ENCODE data around the gene RANBP3.
"Not testable (repeated sequence)": the region's sequence is repeated elsewhere in the genome, so short reads cannot be mapped to it uniquely, and the experiment has no call there.

RANBP3 gene

DNA sequence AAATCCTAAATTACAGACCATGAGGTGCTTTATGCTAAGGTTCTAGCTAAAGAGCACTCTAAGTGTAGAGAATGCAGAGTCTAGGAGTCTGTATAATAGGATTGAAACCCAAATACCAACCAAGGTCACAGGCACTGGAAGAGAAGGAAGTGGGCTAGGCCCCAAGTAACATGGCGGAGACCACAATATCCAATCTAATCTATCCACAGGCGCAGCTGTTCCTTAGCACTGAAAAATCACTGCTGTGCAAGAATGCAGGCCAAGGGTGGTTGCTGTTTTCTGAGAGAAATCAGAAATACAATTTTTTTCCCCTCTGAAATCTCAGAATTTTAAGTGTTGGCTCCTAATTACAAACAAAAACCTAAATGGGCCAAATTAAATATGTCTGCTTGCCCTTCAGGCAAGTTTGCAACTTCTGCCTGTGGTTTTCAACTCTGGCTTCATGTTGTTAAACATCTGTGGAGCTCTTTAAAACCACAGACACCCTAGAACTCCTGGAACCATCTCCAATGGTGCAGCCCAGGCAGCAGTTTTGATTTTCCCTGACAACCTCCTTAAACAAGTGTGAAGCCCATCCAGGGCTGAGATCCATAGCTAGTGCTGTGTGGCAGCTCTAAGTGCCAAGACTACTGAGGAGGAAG, 6.1 kb downstream of the RANBP3 start:
- no peak for DNase-seq
- intact Hi-C loops (cut with DNase I) = no loop called here

DNA sequence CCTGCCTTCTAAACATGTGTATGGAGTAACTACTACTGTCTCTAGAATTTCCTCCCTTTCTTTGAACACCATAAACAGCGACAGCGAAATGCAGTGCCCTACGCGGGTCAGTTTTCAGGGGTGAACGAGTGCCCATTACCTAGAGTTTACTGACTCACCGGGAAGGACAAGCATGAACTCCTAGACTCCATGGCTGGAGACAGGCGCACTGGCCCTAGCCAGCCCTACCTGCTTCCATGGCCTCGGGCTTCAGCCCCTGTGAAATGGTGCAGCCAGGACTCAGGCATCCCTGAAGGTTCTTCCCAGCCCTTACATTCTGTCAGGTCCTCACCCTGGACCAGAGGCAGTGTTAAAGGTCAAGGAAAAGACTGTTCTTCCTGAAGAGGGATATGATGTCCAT, 8.5 kb downstream of the RANBP3 start:
- intact Hi-C loops (cut with DNase I) = no loop called here
- DNase-seq = no peak

DNA sequence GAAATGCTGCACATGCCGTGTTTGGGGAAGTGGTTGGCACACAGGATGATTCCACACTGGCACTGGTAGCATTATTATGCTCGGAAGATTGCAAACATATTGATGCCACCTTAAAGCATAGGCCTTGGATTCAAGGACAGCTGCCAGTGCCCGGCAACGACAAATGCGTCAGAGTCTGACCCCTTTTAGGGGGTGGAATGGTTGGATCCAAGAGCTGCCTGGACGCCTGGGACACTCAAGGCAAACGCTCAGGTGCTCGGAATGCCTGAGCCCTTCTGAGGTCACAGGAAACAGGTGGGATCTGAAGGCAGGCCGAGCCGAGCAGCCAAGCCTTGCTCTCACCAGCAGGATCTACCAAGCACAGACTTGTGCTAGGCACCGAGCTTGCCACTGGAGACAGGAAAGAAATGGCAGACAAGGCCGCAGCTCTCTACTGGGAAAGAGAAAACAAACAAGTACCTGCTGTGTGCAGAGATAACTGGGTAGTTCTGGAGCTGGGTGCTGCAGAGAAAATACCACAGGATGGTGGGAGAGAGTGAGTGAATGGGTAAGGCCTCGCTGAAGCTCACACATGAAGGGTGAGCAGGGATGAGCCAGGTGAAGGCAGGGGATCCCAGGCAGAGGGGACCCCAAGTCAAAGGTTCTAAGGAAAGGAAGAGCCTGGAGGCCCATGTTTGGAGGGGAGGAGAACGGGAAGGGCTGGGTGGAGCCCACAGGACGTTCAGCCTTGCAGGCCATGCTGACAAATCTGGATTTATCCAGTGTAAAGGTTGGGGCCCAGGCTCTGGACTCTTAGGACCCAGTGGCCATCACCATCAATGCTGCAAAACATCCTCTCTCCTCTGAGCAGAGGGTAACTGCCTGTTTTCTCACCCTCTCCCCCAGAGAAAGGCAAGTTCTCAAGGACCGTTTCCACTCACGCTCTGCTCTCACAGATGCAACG, 9.2 kb downstream of the RANBP3 start:
- intact Hi-C loops (cut with DNase I) = no loop called here

DNA sequence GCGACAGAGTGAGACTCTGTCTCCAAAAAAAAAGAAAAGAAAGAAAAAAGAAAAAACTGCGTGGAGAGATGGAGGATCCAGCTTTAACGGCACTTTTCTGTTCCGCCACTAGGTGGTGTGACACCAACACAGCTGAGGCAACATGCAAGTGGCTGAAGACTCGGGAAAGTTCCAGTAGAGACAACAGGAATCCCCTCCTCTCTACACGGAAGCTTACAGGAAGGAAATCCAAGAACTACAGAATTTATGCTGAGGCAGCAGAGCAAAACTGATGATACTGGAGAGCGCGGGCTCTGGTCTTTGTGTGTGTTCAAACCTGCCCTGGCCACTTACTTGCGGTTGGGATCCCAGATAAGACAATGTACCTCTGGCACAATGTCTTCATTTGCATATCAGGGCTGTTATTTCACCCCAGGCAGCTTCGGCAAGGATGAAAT, 9.9 kb downstream of the RANBP3 start:
- intact Hi-C loops (cut with DNase I) = no loop called here
- DNase-seq = peak in 40 of 42 donors; percentile 46 to 93 (median 78)

More for the DNA sequence above, 9.2 kb downstream of the RANBP3 start:
- DNase-seq = no peak

DNA sequence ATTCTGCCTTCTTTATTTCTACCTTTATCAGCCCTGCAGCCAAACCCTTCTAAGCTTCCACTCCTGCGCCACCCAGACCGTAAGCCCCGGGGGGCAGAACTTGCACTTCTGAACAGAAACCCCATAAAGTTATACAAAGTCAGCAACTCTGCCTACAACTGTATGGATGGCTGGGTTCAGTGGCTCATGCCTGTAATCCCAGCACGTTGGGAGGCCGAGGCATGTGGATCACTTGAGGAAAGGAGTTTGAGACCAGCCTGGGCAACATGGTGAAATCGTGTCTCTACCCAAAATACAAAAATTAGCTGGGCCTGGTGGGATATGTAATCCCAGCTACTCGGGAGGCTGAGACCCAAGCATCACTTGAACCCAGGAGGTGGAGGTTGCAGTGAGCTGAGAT, 10.4 kb downstream of the RANBP3 start:
- no peak for DNase-seq
- intact Hi-C loops (cut with DNase I) = no loop called here

DNA sequence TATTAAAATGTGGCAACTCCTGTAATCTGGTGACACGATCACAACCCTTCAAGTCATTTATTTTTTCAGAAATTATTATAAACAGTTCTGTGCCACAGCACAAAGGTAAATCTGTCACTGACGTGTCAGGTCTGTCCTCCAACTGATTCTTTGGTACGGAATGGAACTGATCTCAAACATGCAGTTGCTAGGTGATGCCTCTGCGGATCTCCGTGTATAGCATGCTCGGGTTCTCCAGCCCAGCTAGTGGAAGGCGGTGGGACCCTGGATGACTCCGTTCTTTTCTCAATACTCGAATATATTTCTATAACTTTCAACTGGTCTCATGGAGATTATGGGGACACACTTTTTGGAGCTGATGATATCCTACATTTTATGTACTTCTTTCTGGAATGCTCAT, 11.0 kb downstream of the RANBP3 start:
- peak in 1 of 42 donors; percentile 33 for DNase-seq
- intact Hi-C loops (cut with DNase I) = no loop called here

DNA sequence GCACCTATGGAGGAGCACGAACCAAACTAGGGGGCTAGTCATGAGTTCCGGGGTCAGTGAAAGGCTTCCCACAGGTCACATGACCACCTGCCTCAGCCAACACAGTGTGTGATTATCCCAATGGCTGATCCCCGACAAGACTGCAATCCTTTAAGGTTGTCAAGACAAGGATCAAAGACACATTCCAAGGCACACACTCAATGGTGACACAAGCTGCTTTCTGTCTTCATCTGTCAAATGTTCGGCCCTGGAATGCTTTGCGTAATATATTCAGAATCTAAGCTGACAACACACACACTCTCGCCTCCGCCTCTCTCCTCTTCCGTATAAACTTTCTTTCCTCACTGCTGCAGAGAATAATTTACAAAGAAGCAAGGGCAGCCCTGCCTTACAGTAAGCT, 11.7 kb downstream of the RANBP3 start:
- intact Hi-C loops (cut with DNase I) = no loop called here

DNA sequence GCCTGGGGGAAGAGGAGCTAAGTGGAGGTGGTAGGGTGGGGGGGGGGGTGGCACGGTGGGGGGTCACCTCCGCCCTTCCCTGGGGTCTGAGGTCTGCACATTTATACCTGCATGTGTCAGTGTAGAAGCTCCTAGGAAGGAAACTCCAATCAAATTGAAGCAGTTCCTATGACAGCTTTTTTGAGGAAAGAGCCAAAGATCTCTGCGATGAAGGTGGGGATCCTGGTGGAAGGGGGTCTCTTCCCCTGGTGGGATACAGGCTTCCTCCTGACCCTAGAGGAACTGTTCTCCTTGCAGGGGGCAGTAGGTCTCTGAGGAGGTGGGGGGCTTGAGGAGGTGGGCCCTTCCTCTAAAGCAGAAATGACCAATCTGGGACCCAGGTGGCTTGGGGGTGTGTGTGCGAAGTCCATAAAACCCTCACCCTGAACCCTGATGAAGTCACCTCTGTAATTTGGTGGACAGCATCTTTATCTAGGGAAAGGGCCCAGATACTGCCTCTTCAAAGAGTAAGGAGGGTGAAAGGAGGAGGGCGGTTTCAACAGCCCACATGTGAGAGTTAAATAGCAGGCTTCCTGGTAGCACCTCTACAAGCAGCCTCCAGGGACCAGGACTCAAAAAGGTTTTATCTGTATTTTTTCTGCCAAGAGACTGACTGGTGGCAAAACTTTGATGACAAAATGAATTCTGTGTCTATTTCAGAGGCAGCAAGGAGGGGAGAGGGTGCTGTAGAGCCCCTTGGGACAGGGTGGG, 12.9 kb downstream of the RANBP3 start:
- intact Hi-C loops (cut with DNase I) = no loop called here
- DNase-seq = no peak

More for the DNA sequence above, 11.7 kb downstream of the RANBP3 start:
- DNase-seq = peak in 10 of 42 donors; percentile 25 to 72 (median 44)

DNA sequence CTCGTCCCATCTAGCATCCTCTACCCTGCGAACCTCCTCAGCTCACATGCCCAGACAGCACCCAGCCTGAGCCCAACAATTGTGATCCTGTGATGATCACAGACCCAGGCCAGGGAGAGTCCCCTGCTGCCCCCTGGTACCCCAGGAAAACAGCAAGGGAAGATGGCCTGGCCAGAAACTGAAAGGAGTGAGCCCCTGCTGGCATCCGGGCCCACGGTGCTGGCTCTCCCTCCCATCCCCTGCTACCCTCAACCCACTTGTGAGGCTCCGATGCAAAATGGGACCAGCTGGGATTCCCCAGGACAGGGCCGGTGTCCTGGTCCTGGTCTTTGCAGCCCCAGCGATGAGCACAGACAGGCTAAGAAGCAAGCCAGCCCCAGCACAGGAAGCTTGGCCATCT, 14.1 kb downstream of the RANBP3 start:
- intact Hi-C loops (cut with DNase I) = no loop called here
- DNase-seq = no peak

DNA sequence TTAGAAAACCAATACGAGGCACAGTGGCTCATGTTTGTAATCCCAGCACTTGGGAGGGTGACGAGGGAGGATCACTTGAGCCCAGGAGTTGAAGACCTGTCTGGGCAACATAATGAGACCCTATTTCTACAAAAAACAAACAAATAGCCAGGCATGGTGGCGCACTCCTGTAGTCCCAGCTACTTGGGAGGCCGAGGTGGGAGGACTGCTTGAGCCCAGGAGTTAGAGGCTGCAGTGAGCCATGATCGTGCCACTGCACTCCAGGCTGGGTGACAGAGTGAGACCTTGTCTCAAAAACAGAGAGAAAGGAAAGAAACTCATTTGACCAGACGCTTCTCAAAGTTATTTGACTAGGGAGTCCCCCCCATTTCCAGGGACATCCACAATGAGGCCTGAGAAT, 14.7 kb downstream of the RANBP3 start:
- intact Hi-C loops (cut with DNase I) = not testable (repeated sequence)

DNA sequence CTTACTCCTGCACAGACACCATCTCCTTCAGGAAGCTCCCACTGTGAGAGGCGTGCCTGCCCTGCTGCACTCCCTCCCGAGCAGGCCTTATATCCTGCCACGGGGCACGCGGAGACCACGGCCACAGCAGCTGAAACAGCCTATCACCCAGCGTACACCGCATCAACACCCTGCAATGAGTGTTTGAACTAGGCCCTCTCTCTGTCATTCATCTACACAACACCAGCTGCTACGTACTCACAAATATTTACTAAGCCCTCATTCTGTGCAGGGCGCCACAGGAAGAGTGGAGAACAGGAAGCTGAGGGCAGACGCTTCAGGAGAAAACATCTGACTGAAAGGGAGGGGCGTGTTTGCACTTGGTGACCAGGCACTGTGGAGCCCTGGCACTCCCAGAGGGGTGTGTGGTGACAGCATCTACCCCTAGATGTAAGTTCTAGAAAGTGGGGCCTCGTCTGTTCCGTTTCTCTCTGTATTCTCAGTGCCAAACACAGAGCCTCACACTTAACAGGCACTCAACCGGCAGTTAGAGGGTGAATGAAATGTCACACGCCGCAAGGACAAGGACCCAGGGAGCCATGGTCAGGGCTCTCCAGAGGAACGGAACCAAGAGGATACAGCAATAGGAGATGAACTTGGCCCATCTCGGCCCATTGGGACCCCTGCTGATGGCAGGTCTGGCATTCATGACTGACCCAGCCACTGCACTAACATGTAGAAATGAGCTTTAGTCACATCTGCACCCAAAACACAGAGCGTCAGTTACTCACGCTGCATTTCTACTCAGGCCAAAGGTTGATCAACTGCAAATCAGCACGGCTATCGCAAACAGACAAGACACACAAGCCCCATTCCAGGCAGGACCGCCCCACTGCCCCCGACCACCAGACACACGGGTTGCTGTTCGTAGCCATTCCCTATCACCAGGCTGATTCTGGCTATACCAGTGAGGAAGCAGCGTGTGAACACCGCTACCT, 15.7 kb downstream of the RANBP3 start:
- peak in 19 of 42 donors; percentile 25 to 63 (median 43) for DNase-seq
- intact Hi-C loops (cut with DNase I) = no loop called here

More for the DNA sequence above, 14.7 kb downstream of the RANBP3 start:
- not testable (repeated sequence) for DNase-seq

DNA sequence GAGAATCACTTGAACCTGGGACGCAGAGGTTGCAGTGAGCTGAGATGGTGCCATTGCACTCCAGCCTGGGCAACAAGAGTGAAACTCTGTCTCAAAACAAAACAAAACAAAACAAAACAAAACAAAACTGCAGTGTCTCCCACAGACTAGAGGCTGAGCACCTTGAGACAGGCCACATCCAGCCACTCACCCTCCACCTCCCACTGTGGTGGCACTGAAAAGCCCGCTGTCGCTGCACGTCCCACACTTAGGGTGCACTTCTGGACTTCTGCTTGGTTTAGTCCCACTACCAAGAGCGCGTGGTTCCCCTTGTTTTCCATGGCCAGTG, 16.3 kb downstream of the RANBP3 start:
- DNase-seq; intact Hi-C loops (cut with DNase I): not testable (repeated sequence)

DNA sequence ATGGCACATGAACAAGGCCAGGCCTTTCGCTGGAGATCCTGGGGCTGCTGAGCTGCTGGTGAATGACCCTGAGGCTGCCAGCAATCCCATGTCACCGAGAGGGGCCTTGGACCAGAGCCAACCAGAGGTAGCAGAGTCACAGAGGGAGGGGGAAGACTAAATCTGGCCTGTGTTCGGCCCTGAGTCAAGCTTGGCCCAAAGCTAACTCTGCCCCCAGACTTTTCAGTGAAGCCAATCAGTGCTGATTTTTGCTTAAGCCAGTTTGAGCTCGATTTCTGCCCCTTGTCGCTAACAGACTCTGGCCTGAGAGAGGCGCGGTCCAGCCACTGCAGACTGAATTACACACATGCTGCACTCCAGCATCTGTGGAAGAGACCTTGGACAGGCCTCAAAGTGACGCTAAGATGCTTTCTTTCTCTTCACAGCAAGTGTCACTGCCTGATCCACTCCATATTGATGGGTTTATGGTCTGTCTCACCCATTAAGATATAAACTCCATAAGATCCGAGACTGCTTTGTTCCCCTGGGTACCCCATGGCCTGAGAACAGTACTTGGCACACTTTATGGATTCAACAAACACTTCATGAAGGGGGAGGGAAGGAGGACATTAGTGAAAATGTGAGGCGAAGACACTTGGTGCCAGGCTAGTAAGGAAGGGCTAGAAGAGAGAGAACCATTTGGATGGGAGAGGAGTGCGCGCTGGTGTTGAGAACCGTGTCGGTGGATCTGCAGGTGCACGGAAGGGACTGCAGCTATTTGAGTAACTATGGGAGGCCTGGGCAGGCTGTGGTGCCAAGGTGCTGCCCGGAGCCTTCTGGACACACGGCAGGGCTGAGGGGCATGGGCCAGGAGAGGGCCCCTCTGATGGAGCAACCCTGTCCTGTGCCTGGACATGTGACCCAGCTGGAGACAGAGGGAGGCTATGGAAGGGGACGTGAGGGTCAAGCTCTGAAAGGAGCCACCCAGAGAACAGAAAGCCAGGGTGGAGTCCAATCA, 17.6 kb downstream of the RANBP3 start:
- intact Hi-C loops (cut with DNase I) = no loop called here

DNA sequence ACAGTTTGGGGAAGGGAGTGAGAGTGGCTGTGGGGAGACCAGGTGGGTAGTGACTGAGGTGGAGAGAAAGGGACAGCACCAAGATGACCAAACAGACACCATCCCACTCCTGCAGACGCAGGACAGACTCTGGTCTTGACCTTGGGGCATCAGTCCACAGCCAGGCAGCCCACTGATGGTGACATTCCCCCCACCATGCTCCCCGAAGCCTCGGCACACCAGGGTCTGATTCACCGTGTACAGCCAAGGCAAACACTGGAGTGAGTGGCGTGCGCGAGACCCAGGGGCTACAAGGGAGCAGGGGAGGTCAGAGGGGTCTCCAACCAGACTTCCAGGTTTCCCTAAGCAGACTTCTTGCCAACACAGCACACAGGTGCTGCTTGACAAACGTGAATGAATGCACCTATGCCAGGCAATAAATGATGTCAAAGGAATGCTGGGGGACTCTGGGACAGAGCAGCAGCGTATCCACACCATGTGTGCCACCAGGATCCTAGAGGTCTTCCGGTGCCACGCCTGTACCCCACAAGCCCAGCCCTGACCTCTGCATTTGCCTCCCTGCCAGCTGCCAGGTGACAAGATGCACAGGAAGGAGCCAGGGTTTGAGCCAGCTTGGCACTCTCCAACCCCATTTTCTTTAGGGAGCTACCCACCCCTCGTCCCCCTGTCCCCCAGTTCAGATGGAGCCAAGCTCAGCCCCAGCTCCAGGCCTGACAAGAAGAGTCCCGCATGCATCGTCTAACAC, 18.5 kb downstream of the RANBP3 start:
- DNase-seq = no peak
- intact Hi-C loops (cut with DNase I) = no loop called here

More for the DNA sequence above, 17.6 kb downstream of the RANBP3 start:
- DNase-seq = peak in 7 of 42 donors; percentile 15 to 64 (median 36)

DNA sequence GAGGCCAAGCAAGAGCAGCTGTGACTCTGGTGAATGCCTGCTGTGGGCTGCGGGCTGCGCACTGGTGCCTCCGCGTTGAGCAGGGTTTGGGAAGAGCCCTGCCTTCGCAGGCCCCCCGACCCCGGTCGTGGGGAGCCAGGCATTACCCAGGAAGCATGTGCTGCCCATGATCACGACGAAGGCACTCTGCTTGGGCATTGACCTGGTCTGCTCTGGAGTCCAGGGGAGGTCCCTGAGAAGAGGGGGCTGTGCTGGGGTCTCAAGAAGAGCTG, 19.2 kb downstream of the RANBP3 start:
- intact Hi-C loops (cut with DNase I) = no loop called here
- DNase-seq = no peak

DNA sequence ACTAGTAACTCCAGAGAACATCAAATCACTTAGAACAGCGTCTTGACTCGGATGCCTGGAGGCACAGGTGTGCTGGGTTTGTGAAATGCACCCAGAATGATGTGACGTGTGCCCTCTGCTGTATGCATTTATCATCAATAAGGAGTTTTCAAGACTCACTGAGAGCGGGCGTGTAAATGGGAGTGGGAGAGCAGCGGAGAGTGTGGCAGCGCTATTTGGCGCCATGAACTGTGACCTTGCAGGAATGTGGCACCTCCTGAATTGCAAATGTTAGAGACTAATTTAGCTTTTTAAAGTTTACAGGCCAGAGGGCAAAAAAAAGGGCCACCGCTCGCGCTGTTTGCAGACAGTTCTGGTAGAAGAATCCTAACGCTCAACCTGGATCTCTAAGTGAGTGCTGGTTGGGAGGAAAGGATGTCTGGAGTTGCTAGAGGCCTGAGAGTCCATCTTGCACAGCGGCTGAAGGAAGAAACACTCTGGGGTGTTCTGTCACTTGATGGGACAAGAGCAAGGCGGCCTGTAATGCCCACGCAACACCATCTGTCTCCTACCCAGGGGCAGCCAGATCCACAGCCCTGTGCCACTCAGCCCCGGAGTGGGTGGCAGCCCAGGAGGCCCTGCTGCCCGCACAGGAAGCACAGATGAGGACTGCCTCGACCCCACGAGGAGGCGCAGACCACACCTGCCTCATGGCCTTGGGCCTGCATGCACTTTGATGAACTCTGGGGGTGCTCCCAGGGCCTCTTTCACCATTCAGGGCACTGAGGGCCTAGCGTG, 19.7 kb downstream of the RANBP3 start:
- DNase-seq = no peak
- intact Hi-C loops (cut with DNase I) = no loop called here

All from head of caudate nucleus (tissue), 42 donors.